Measurements from ENCODE around the gene SCML1. TPM values are rescaled to one million over a fixed set of nuclear protein-coding genes. Genes with fewer than 3 reads are reported as not detected.

The SCML1 gene
- total RNA-seq, 6 donors from 2014 or later = 6.8 to 20.9 (median 12.8) TPM

DNA sequence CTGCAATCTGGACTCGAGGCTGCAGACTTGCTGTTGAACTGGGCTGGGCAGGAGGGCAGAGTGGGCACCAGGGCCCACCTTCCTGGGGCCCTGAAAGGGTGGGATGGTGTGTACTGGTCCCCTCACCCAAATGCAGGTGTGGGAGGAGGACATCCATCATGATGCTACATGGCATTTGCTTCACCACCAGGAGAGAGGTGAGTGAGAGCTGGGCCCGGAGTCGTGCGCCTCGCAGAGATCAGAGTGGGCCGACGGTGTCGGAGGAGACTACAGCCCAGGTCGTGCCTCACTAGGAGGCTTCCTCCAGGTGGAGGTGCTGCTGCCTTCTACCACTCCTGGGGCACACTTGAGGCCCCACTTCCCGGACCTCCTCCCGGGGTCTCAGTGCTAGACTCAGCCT lies 50.3 kb downstream of the SCML1 start:
- no peaks in the 10 kb centered on the region for H3K36me3 ChIP-seq
- ATAC-seq (ENCODE audit: low FRiP score in 2 of 2) (peak in 1 of 2 donors; percentile 73), DNase-seq (no peak)
- WGBS, 2 donors = 86% methylated on average over 11 of the region's 11 CpGs; no CpG with 5 or more reads in 1 of the 2 donors
- no peak for TF ChIP-seq POLR2AphosphoS5 (IDR thresholded peaks at IDR 0.05)
- TF ChIP-seq, protein P1, sequence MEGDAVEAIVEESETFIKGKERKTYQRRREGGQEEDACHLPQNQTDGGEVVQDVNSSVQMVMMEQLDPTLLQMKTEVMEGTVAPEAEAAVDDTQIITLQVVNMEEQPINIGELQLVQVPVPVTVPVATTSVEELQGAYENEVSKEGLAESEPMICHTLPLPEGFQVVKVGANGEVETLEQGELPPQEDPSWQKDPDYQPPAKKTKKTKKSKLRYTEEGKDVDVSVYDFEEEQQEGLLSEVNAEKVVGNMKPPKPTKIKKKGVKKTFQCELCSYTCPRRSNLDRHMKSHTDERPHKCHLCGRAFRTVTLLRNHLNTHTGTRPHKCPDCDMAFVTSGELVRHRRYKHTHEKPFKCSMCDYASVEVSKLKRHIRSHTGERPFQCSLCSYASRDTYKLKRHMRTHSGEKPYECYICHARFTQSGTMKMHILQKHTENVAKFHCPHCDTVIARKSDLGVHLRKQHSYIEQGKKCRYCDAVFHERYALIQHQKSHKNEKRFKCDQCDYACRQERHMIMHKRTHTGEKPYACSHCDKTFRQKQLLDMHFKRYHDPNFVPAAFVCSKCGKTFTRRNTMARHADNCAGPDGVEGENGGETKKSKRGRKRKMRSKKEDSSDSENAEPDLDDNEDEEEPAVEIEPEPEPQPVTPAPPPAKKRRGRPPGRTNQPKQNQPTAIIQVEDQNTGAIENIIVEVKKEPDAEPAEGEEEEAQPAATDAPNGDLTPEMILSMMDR (IDR thresholded peaks at IDR 0.05) = no peak
- TF ChIP-seq EP300 (IDR thresholded peaks at IDR 0.05) = no peak
- no peak for TF ChIP-seq POLR2A (IDR thresholded peaks at IDR 0.05)
- no peak overlapping the region for H3K4me3 ChIP-seq
- H3K27ac ChIP-seq = no peak overlapping the region
- no peaks in the 10 kb centered on the region for H3K27me3 ChIP-seq
- H3K4me1 ChIP-seq = peaks cover 0 to 9% (median 2%) of the 10 kb centered on the region in 4 donors
- H3K9me3 ChIP-seq = no peaks in the 10 kb centered on the region

- Histone ChIP-seq H3K4me1 (peaks cover 0 to 9% (median 2%) of the 10 kb centered on the region in 4 donors), H3K27me3 (no peaks in the 10 kb centered on the region), H3K9me3 (no peaks in the 10 kb centered on the region), H3K27ac (no peak overlapping the region), H3K36me3 (no peaks in the 10 kb centered on the region), H3K4me3 (no peak overlapping the region)
- peak; percentile 82 to 87 for ATAC-seq (ENCODE audit: low FRiP score in 2 of 2)
- TF ChIP-seq, protein P1 (IDR thresholded peaks at IDR 0.05) = peak; percentile 47 to 71 (median 64)
- TF ChIP-seq POLR2AphosphoS5 (IDR thresholded peaks at IDR 0.05) (no peak), EP300 (IDR thresholded peaks at IDR 0.05) (no peak)
- 0 to 15% methylated on average over 1 to 4 of the region's 4 CpGs for WGBS, 2 donors
- peak in 1 of 2 donors; percentile 38 for DNase-seq
Observed at GRCh38 chrX:17788439-17788838, 51.1 kb downstream of the SCML1 start.

DNA sequence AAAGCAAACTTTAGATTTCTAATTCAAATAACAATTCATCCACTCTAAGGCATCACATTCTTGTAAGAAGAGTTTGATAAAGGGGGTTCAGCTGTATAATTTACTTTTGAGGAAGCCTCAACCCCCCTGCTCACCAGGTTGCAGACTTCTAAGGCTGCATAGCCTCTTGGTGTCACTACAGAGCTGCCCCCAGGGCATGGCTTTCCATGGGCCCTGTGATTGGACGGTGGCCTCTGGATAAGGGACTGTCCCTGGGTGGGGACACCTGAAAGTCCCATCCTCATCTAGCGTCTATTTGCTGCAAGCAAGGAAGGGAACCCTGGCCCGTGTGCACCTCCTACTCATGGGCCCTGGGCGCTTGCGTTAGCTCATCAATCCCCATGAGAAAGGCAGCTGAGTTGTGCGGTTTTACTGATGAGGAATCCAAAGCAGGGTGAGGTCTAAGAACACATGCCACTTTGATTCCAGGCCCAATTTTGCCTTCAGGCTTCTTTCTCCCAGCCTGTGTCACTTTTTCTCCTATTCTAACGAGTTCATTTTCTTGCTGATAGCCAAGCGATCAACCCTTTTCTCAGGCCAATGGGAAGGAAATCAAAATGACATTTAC lies 51.8 kb downstream of the SCML1 start:
- Histone ChIP-seq H3K9me3 (no peaks in the 10 kb centered on the region), H3K27me3 (no peaks in the 10 kb centered on the region), H3K27ac (no peak overlapping the region), H3K4me3 (no peak overlapping the region), H3K4me1 (peaks cover 0 to 9% (median 2%) of the 10 kb centered on the region in 4 donors), H3K36me3 (no peaks in the 10 kb centered on the region)
- TF ChIP-seq, protein P1 (IDR thresholded peaks at IDR 0.05) = no peak
- TF ChIP-seq POLR2A (IDR thresholded peaks at IDR 0.05) (no peak), POLR2AphosphoS5 (IDR thresholded peaks at IDR 0.05) (no peak), EP300 (IDR thresholded peaks at IDR 0.05) (no peak)
- WGBS, 2 donors = 77 to 86% methylated on average over 2 to 8 of the region's 8 CpGs
- ATAC-seq (ENCODE audit: low FRiP score in 2 of 2) = peak in 1 of 2 donors; percentile 51
- DNase-seq = no peak

DNA sequence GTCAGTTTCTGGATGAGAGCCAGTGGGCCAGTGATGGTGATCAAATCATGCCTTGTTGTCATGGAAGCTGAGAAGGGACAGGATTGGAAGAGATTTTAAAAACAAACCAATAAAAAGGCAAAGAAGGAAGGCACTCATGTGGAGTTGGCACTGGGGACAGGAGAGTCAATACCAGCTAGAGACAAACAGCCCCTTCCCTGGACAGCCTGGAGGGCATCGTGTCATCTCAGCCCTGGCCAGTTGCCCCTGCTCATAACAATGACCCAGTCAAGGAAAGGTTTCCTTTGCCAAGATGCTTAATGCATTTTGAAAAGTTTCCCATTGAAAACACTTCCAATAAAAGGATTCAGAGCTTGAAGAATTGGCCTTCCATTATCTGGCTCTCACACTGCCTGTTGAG lies 55.5 kb downstream of the SCML1 start:
- DNase-seq = no peak

More for the DNA sequence above, 55.5 kb downstream of the SCML1 start:
- 45 to 56% methylated on average over 1 of the region's 1 CpG for WGBS, 2 donors
- Histone ChIP-seq H3K9me3 (no peaks in the 10 kb centered on the region), H3K27me3 (no peaks in the 10 kb centered on the region), H3K36me3 (no peaks in the 10 kb centered on the region), H3K27ac (no peak overlapping the region), H3K4me1 (peaks cover 0 to 8% (median 2%) of the 10 kb centered on the region in 4 donors), H3K4me3 (no peak overlapping the region)
- TF ChIP-seq, protein P1 (IDR thresholded peaks at IDR 0.05) = no peak
- TF ChIP-seq POLR2AphosphoS5 (IDR thresholded peaks at IDR 0.05) (no peak), POLR2A (IDR thresholded peaks at IDR 0.05) (no peak), EP300 (IDR thresholded peaks at IDR 0.05) (no peak)
- no peak for ATAC-seq (ENCODE audit: low FRiP score in 2 of 2)

All from upper lobe of left lung (tissue), 6 donors.